Effector memory CD4-positive, alpha-beta T cell (primary cell): ENCODE measurements around the gene HID1.

Experiments
- DNase-seq, 3 donors: peaks; one replicate each; pipeline ENCODE4 v3.0.0-alpha.2; 2020
- H3K27ac ChIP-seq: 2 replicates; pipeline ENCODE4 v1.7.0; 2013; ENCODE audit warnings: mild to moderate bottlenecking, low read length, moderate library complexity; ENCODE audit not compliant: insufficient read depth, poor library complexity, severe bottlenecking
- H3K27me3 ChIP-seq: replicated peaks from 2 replicates; pipeline ENCODE4 v1.7.0; 2013; ENCODE audit warnings: mild to moderate bottlenecking, low read length; ENCODE audit not compliant: insufficient read depth, control insufficient read depth, poor library complexity, severe bottlenecking
- H3K36me3 ChIP-seq: 2 replicates; pipeline ENCODE4 v1.7.0; 2013; ENCODE audit warnings: mild to moderate bottlenecking, low read length, moderate library complexity; ENCODE audit not compliant: control insufficient read depth, insufficient read depth
- H3K4me1 ChIP-seq: 2 replicates; pipeline ENCODE4 v1.7.0; 2013; ENCODE audit warnings: low read length, mild to moderate bottlenecking; ENCODE audit not compliant: control insufficient read depth, insufficient read depth, poor library complexity, severe bottlenecking
- H3K4me3 ChIP-seq: 2 replicates; pipeline ENCODE4 v1.7.0; 2013; ENCODE audit warnings: low read length, low read depth, mild to moderate bottlenecking; ENCODE audit not compliant: insufficient read depth, poor library complexity, severe bottlenecking
- H3K9me3 ChIP-seq: 2 replicates; pipeline ENCODE4 v1.7.0; 2013; ENCODE audit warnings: mild to moderate bottlenecking, low read length, moderate library complexity; ENCODE audit not compliant: control insufficient read depth

The HID1 gene

GRCh38 chr17:74924250-74924948 is 48.2 kb downstream of the HID1 start, which contains the start of gene OTOP2:
OTOP2 (plus strand) TSS chr17:74924273; CDS start chr17:74924633, 360 bp downstream.
- peak within 1 kb of the TSS; percentile 37 for H3K4me3 ChIP-seq
- H3K4me1 ChIP-seq = peaks cover 22% of the 10 kb centered on the region
- DNase-seq = no peak
- H3K27me3 ChIP-seq = peaks cover 32% of the 10 kb centered on the region
- H3K9me3 ChIP-seq = no peaks in the 10 kb centered on the region
- H3K27ac ChIP-seq = no peak within 1 kb of the TSS
- no peaks in the 10 kb centered on the region for H3K36me3 ChIP-seq

- Histone ChIP-seq H3K27ac (no peak overlapping the region), H3K9me3 (no peaks in the 10 kb centered on the region), H3K36me3 (no peaks in the 10 kb centered on the region), H3K4me3 (peak overlapping the region; percentile 37), H3K27me3 (peaks cover 32% of the 10 kb centered on the region), H3K4me1 (peaks cover 22% of the 10 kb centered on the region)
- DNase-seq = peak; percentile 30 to 46 (median 37)
Observed at GRCh38 chr17:74923538-74924249, 48.9 kb downstream of the HID1 start.

- Histone ChIP-seq H3K27me3 (peaks cover 32% of the 10 kb centered on the region), H3K4me3 (peak within 1 kb of the TSS; percentile 37)
- DNase-seq = no peak
Observed at GRCh38 chr17:74922694-74923537, 49.6 kb downstream of the HID1 start, which contains the start of gene USH1G. USH1G (minus strand) TSS chr17:74923255; CDS start chr17:74923073, 182 bp downstream.

GRCh38 chr17:74922172-74922571 is 50.4 kb downstream of the HID1 start:
- Histone ChIP-seq H3K27me3 (peaks cover 32% of the 10 kb centered on the region), H3K4me1 (peaks cover 22% of the 10 kb centered on the region), H3K36me3 (no peaks in the 10 kb centered on the region), H3K4me3 (no peak overlapping the region), H3K9me3 (no peaks in the 10 kb centered on the region), H3K27ac (no peak overlapping the region)
- no peak for DNase-seq

More at GRCh38 chr17:74922694-74923537, 49.6 kb downstream of the HID1 start, which contains the start of gene USH1G:
- Histone ChIP-seq H3K36me3 (no peaks in the 10 kb centered on the region), H3K4me1 (peaks cover 22% of the 10 kb centered on the region), H3K9me3 (no peaks in the 10 kb centered on the region), H3K27ac (no peak within 1 kb of the TSS)

GRCh38 chr17:74921769-74922168 is 50.8 kb downstream of the HID1 start:
- DNase-seq = no peak
- H3K9me3 ChIP-seq = no peaks in the 10 kb centered on the region
- H3K36me3 ChIP-seq = no peaks in the 10 kb centered on the region
- H3K4me1 ChIP-seq = peaks cover 22% of the 10 kb centered on the region
- no peak overlapping the region for H3K4me3 ChIP-seq
- H3K27ac ChIP-seq = no peak overlapping the region
- peaks cover 32% of the 10 kb centered on the region for H3K27me3 ChIP-seq

GRCh38 chr17:74921026-74921681 is 51.4 kb downstream of the HID1 start:
- Histone ChIP-seq H3K27me3 (peaks cover 32% of the 10 kb centered on the region), H3K36me3 (no peaks in the 10 kb centered on the region), H3K4me3 (no peak overlapping the region), H3K9me3 (no peaks in the 10 kb centered on the region), H3K4me1 (peaks cover 22% of the 10 kb centered on the region), H3K27ac (no peak overlapping the region)
- DNase-seq = no peak

DNA sequence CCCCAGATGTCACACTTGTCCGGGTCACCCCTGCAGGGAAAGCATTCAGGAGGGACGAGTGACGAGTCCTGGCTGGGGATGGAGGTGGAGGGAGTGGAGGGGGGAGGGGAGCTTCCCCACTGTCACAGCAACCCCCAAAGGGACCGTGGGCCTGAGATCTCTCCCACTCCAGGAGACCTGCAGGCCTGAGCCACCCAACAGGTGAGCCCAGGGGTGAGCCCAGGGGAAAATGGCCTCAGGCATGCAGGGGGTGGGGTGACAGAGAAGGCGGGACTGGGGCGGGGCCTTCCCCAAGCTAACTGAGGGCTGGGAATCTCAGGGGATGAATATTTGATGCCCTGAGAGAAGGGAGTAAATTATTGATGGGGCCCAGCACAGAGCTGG is 51.9 kb downstream of the HID1 start:
- Histone ChIP-seq H3K27ac (no peak overlapping the region), H3K36me3 (no peaks in the 10 kb centered on the region), H3K4me1 (peaks cover 22% of the 10 kb centered on the region), H3K4me3 (no peak overlapping the region), H3K9me3 (no peaks in the 10 kb centered on the region), H3K27me3 (peaks cover 32% of the 10 kb centered on the region)
- no peak for DNase-seq

GRCh38 chr17:74920306-74920620 is 52.3 kb downstream of the HID1 start:
- DNase-seq = no peak
- H3K27me3 ChIP-seq = peaks cover 30% of the 10 kb centered on the region
- peaks cover 22% of the 10 kb centered on the region for H3K4me1 ChIP-seq
- H3K4me3 ChIP-seq = no peak overlapping the region
- no peaks in the 10 kb centered on the region for H3K36me3 ChIP-seq
- no peaks in the 10 kb centered on the region for H3K9me3 ChIP-seq
- H3K27ac ChIP-seq = no peak overlapping the region

DNA sequence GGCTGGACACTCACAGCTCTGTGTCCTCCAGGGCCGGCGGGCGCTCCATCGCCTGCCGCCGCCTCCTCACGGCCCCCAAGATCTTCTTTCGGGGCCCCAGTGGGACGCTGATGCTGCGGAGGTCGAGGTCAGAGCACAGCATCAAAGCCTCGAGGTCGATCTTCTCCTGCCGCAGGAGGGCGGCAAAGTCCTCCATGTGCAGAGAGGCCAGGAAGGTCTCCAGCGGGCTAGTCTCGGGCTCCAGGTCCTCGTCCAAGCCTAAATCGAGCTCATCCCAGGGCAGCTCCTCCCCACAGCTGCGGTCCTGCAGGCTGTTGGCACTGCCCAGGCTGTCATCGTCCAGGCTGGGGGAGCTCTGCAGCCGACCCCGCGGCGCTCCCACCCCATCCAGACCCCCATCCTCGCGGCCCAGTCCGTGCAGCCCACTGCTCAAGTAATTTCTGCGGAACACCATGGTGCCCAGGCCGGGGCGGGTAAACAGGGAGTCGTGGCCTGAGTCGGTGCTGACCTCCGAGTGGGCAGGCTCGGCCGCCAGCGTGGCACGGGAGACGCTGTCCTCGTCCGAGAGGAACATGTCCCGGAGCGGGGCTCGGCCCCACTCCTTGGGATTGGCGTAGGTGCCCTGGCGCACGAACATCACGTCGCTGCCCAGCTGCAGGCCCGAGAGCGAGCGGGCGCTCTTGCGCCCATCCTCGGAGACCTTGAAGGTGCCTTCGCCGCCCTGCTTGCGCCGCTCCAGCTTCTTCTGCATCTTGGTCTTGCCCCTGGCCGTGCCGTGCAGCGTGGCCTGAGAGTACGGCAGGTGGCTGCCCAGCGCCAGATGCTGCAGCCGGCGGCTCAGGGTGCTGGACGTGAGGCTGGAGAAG is 52.9 kb downstream of the HID1 start:
- Histone ChIP-seq H3K36me3 (no peaks in the 10 kb centered on the region), H3K27ac (no peak overlapping the region), H3K9me3 (no peaks in the 10 kb centered on the region), H3K27me3 (peaks cover 24% of the 10 kb centered on the region), H3K4me3 (no peak overlapping the region), H3K4me1 (peaks cover 22% of the 10 kb centered on the region)
- DNase-seq = no peak
